Measurements from ENCODE around the gene ZNF771.

DNA sequence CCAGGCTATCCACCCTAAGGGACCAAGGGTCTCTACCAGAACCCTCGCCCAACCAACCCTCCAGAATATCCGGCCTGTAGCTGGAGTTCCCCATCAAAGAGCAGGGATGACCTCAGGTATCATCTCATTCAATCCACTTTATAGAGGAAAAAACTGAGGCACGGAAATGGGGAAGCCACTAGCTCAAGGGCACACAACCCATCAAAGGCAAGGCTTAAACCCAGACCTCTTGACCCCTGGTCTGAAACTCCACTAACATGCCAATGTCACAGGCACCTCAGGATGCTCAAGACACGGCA is 38.7 kb upstream of the ZNF771 start:
- no peak for TF ChIP-seq EZH2 (IDR thresholded peaks at IDR 0.05; ENCODE audit: low read length)
- TF ChIP-seq, protein P1, sequence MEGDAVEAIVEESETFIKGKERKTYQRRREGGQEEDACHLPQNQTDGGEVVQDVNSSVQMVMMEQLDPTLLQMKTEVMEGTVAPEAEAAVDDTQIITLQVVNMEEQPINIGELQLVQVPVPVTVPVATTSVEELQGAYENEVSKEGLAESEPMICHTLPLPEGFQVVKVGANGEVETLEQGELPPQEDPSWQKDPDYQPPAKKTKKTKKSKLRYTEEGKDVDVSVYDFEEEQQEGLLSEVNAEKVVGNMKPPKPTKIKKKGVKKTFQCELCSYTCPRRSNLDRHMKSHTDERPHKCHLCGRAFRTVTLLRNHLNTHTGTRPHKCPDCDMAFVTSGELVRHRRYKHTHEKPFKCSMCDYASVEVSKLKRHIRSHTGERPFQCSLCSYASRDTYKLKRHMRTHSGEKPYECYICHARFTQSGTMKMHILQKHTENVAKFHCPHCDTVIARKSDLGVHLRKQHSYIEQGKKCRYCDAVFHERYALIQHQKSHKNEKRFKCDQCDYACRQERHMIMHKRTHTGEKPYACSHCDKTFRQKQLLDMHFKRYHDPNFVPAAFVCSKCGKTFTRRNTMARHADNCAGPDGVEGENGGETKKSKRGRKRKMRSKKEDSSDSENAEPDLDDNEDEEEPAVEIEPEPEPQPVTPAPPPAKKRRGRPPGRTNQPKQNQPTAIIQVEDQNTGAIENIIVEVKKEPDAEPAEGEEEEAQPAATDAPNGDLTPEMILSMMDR (optimal IDR thresholded peaks at IDR 0.05 in 1 of 3, IDR thresholded peaks at IDR 0.05 in 1 of 3, conservative IDR thresholded peaks at IDR 0.05 in 1 of 3; ENCODE audit: extremely low read depth in 1 of 3, insufficient read depth in 2 of 3, low read length in 3 of 3): no peak
